ENCODE measurements around the gene STARD5. TPM values are rescaled to one million over a fixed set of nuclear protein-coding genes. Genes with fewer than 3 reads are reported as not detected.

The STARD5 gene
- total RNA-seq, 1 experiment from 2014 or later = 2.3 TPM

GRCh38 chr15:81270188-81270587 lies 53.8 kb downstream of the STARD5 start:
- Histone ChIP-seq H4K5ac (ENCODE audit: insufficient read length, low read depth, low read length) (no peak overlapping the region), H2AFZ (ENCODE audit: low read length) (no peak overlapping the region), H4K8ac (replicated peaks; ENCODE audit: insufficient read length, low read depth, low read length) (no peak overlapping the region), H4K91ac (ENCODE audit: insufficient read length, low read depth, low read length) (no peak overlapping the region), H3K79me2 (ENCODE audit: insufficient read depth, low read length) (no peaks in the 10 kb centered on the region), H2BK20ac (ENCODE audit: low read depth, low read length, poor library complexity, severe bottlenecking) (no peak overlapping the region), H4K20me1 (ENCODE audit: control insufficient read depth, insufficient read depth, insufficient read length) (no peaks in the 10 kb centered on the region), H3K4me2 (ENCODE audit: insufficient read depth, insufficient read length, low read length) (no peak overlapping the region), H3K4ac (ENCODE audit: low read depth, low read length) (no peak overlapping the region), H3K4me1 (ENCODE audit: insufficient read depth, low read length) (peaks cover 3% of the 10 kb centered on the region; the same call in 1 of the 2 replicates), H3K14ac (ENCODE audit: insufficient read depth, low read length) (no peak overlapping the region), H2BK120ac (ENCODE audit: low read depth, low read length, poor library complexity, severe bottlenecking) (no peak overlapping the region), H3K9me3 (ENCODE audit: control insufficient read depth, low read depth, low read length) (no peaks in the 10 kb centered on the region), H3T11ph (ENCODE audit: low read length) (no peak overlapping the region), H3K18ac (ENCODE audit: insufficient read length, low read depth, low read length) (no peak overlapping the region), H3K56ac (ENCODE audit: insufficient read length, low read depth, low read length) (no peak overlapping the region), H3K9ac (ENCODE audit: extremely low read depth, insufficient read length, low read length) (no peak overlapping the region), H2BK15ac (ENCODE audit: low read depth, low read length) (no peak overlapping the region), H3K27me3 (ENCODE audit: insufficient read depth, low read length) (no peaks in the 10 kb centered on the region), H3K27ac (ENCODE audit: insufficient read length, low read depth, low read length) (no peak overlapping the region), H2AK5ac (ENCODE audit: insufficient read length, low read length) (no peak overlapping the region), H3K79me1 (ENCODE audit: insufficient read depth, low read depth, low read length, poor library complexity, severe bottlenecking) (no peaks in the 10 kb centered on the region), H2BK5ac (ENCODE audit: insufficient read length, low read length) (no peak overlapping the region), H3K23me2 (ENCODE audit: insufficient read length, low read depth, low read length, poor library complexity, severe bottlenecking) (no peaks in the 10 kb centered on the region), H3K23ac (ENCODE audit: insufficient read length, low read depth, low read length) (no peak overlapping the region), H2BK12ac (ENCODE audit: insufficient read length, low read depth, low read length) (no peak overlapping the region)
- Mint-ChIP-seq H3K27ac (no peak overlapping the region), H3K4me1 (peaks cover 14 to 16% of the 10 kb centered on the region in 2 experiments), H3K9me3 (no peaks in the 10 kb centered on the region; a peak in 1 of 5 replicates), H3K36me3 (ENCODE audit: insufficient read depth in 1 of 3, low read depth in 3 of 3) (no peaks in the 10 kb centered on the region), H3K4me3 (no peak overlapping the region), H3K27me3 (ENCODE audit: low read depth) (peaks cover 3% of the 10 kb centered on the region)
- no CpG with 5 or more reads among the region's 3 CpGs for WGBS (ENCODE audit: extremely low coverage, insufficient read length, low lambda C conversion rate)
- no peak for DNase-seq
- TF ChIP-seq CTCF (conservative IDR thresholded peaks at IDR 0.05) = no peak
